Measurements from ENCODE around the gene FGF11.

DNA sequence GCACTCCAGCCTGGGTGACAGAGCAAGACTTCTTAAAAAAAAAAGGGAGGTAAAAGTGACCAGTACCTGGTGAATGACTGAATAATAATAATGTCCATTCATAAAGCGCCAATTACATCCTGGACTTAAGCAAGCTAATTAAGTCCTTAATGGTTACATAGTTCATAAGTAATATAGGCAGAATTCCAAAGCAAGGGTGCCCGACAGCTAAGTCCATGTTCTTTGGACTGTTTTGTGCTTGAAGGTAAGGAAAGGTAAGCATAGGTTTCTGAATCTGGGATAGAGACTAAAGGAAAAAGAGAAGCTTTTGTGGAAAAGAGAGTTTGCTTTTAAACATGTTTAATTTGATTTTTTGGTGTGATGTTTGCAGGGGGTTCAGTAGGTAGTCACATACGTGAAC is 54.6 kb downstream of the FGF11 start:
- TF ChIP-seq, protein P1, sequence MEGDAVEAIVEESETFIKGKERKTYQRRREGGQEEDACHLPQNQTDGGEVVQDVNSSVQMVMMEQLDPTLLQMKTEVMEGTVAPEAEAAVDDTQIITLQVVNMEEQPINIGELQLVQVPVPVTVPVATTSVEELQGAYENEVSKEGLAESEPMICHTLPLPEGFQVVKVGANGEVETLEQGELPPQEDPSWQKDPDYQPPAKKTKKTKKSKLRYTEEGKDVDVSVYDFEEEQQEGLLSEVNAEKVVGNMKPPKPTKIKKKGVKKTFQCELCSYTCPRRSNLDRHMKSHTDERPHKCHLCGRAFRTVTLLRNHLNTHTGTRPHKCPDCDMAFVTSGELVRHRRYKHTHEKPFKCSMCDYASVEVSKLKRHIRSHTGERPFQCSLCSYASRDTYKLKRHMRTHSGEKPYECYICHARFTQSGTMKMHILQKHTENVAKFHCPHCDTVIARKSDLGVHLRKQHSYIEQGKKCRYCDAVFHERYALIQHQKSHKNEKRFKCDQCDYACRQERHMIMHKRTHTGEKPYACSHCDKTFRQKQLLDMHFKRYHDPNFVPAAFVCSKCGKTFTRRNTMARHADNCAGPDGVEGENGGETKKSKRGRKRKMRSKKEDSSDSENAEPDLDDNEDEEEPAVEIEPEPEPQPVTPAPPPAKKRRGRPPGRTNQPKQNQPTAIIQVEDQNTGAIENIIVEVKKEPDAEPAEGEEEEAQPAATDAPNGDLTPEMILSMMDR (IDR thresholded peaks at IDR 0.05 in 8 of 11, conservative IDR thresholded peaks at IDR 0.05 in 3 of 11), result no peak
- TF ChIP-seq POLR2A (IDR thresholded peaks at IDR 0.05) (no peak), POLR2AphosphoS5 (IDR thresholded peaks at IDR 0.05) (no peak)

Measured in spleen (tissue), 7 donors.